HG03520 (cell line): ENCODE results near the gene ZC3HAV1L.
"Not testable (repeated sequence)": the region's sequence is repeated elsewhere in the genome, so short reads cannot be mapped to it uniquely, and the experiment has no call there.

Experiments
- ATAC-seq: cut with Tn5 transposase; IDR thresholded peaks from one replicate; pipeline ENCODE4 v1.9.1; 2021; ENCODE audit warnings: mild to moderate bottlenecking, moderate library complexity; ENCODE audit not compliant: unreplicated experiment

The ZC3HAV1L gene

GRCh38 chr7:139035586-139036353 lies at the start of gene ZC3HAV1L:
ZC3HAV1L (minus strand) TSS chr7:139036042; CDS start chr7:139036017, 25 bp downstream.
- peak; percentile 82 for ATAC-seq

GRCh38 chr7:139084709-139085108 lies 48.9 kb upstream of the ZC3HAV1L start:
- ATAC-seq = no peak

GRCh38 chr7:139081584-139081983 lies 45.7 kb upstream of the ZC3HAV1L start:
- ATAC-seq = no peak

- ATAC-seq = no peak
Observed at GRCh38 chr7:139080905-139081304, 45.1 kb upstream of the ZC3HAV1L start.

GRCh38 chr7:139079861-139080260 lies 44.0 kb upstream of the ZC3HAV1L start:
- ATAC-seq = no peak

GRCh38 chr7:139078911-139079310 lies 43.1 kb upstream of the ZC3HAV1L start:
- ATAC-seq = no peak

- no peak for ATAC-seq
Observed at GRCh38 chr7:139078399-139078798, 42.6 kb upstream of the ZC3HAV1L start.

- ATAC-seq = not testable (repeated sequence)
Observed at GRCh38 chr7:139077706-139078105, 41.9 kb upstream of the ZC3HAV1L start.

GRCh38 chr7:139075871-139076686 lies 40.2 kb upstream of the ZC3HAV1L start:
- no peak for ATAC-seq

- ATAC-seq = peak; percentile 73
Observed at GRCh38 chr7:139075031-139075652, 39.3 kb upstream of the ZC3HAV1L start.

GRCh38 chr7:139072796-139073195 lies 37.0 kb upstream of the ZC3HAV1L start:
- ATAC-seq = no peak

- no peak for ATAC-seq
Observed at GRCh38 chr7:139071680-139072079, 35.8 kb upstream of the ZC3HAV1L start.

- no peak for ATAC-seq
Observed at GRCh38 chr7:139068544-139069399, 32.9 kb upstream of the ZC3HAV1L start.

GRCh38 chr7:139066315-139066714 lies 30.5 kb upstream of the ZC3HAV1L start:
- no peak for ATAC-seq

GRCh38 chr7:139065323-139065722 lies 29.5 kb upstream of the ZC3HAV1L start:
- no peak for ATAC-seq

GRCh38 chr7:139061416-139061815 lies 25.6 kb upstream of the ZC3HAV1L start:
- no peak for ATAC-seq

GRCh38 chr7:139060695-139061237 lies 24.9 kb upstream of the ZC3HAV1L start:
- ATAC-seq = no peak

- no peak for ATAC-seq
Observed at GRCh38 chr7:139059905-139060304, 24.1 kb upstream of the ZC3HAV1L start.

GRCh38 chr7:139058943-139059342 lies 23.1 kb upstream of the ZC3HAV1L start:
- no peak for ATAC-seq

GRCh38 chr7:139055674-139056073 lies 19.8 kb upstream of the ZC3HAV1L start:
- ATAC-seq = no peak
